ENCODE data around the gene ASTN2.
"Not testable (repeated sequence)": the region's sequence is repeated elsewhere in the genome, so short reads cannot be mapped to it uniquely, and the experiment has no call there.

ASTN2 gene

DNA sequence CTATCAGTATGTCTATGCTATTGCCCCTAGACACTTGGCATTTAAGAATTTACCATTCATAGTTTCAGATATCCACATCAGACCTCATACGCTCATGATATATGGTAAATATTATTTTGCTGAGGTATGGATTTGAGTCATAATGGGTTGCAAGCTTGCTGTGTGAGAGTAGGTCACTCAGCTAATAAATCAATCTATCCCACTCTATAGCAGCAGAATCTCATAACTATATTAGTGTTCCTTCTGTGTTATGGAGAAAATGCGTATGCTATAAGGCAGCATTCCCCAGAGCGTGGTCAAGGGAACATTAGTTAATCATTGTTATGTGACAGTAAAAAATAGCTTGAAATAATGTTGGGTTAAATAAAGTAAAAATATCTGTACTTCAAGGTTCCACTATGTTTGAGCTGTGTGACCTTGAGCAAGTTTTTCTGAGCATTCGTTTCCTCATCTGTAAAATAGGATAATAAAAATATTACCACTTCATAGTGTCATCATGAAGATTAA, 720.0 kb downstream of the ASTN2 start:
- WGBS: 96% methylated on average over 2 of the region's 4 CpGs

DNA sequence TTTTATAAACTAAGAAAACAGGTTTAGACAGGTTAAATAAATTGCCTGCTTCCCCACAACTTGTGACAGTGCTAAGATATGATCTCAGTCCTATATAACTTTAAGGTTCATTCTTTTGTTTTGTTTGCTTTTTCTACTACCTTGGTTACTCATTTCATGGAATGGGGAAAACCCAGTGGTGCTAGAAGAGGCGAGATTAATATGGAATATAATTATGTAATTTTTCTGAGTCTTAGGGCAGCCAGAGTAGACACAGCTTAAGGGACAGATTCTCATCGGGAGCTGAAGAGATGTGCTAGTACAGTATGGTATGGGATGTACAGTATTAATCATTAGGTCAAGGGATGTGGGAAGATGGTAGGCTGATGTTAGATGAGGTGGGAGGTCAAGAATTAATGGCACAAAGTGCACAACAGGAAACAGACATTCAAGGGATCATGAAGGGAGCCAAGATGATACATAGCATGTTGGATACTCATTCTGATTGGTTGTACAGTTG, 721.6 kb downstream of the ASTN2 start:
- no peaks in the 10 kb centered on the region for H3K9me3 ChIP-seq (ENCODE audit: insufficient read depth, low read depth, low read length)
- no peak overlapping the region for H3K4me3 ChIP-seq (ENCODE audit: low read length)
- H3K36me3 ChIP-seq (ENCODE audit: insufficient read depth, low read length): peaks cover 11% of the 10 kb centered on the region
- H3K9ac ChIP-seq (ENCODE audit: low read depth, low read length): no peak overlapping the region
- 92% methylated on average over 2 of the region's 2 CpGs for WGBS
- no peak overlapping the region for H3K27ac ChIP-seq (ENCODE audit: low read depth, low read length)
- H3K27me3 ChIP-seq (ENCODE audit: insufficient read depth, low read length): no peaks in the 10 kb centered on the region
- peaks cover 1% of the 10 kb centered on the region for H3K4me1 ChIP-seq (ENCODE audit: insufficient read depth, low read length)

More for the DNA sequence above, 720.0 kb downstream of the ASTN2 start:
- Histone ChIP-seq H3K36me3 (ENCODE audit: insufficient read depth, low read length) (peaks cover 27% of the 10 kb centered on the region), H3K9ac (ENCODE audit: low read depth, low read length) (no peak overlapping the region), H3K4me1 (ENCODE audit: insufficient read depth, low read length) (no peaks in the 10 kb centered on the region), H3K27me3 (ENCODE audit: insufficient read depth, low read length) (no peaks in the 10 kb centered on the region), H3K9me3 (ENCODE audit: insufficient read depth, low read depth, low read length) (no peaks in the 10 kb centered on the region), H3K27ac (ENCODE audit: low read depth, low read length) (no peak overlapping the region), H3K4me3 (ENCODE audit: low read length) (no peak overlapping the region)

DNA sequence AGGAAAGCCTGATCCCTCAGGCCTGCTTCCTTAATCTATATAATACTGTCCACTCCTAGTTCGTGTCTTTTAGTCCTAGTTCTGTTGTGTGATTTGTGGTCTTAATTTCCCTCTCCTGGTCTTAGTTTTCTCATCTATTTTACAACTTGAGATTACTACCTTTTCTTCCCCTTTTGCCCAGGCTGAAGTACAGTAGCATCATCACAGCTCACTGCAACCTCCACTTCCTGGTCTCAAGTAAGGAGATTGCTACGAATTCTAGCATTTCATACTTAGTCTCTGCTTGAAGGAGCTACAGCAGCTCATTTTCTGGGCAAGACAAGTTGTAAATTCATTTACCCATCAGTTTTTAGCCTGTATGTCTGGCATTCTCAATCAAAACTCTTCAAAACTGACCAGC, 722.2 kb downstream of the ASTN2 start:
- Histone ChIP-seq H3K9ac (ENCODE audit: low read depth, low read length) (no peak overlapping the region), H3K4me3 (ENCODE audit: low read length) (no peak overlapping the region), H3K27me3 (ENCODE audit: insufficient read depth, low read length) (no peaks in the 10 kb centered on the region; the same call in 1 of the 2 replicates), H3K27ac (ENCODE audit: low read depth, low read length) (no peak overlapping the region), H3K9me3 (ENCODE audit: insufficient read depth, low read depth, low read length) (no peaks in the 10 kb centered on the region), H3K36me3 (ENCODE audit: insufficient read depth, low read length) (peaks cover 5% of the 10 kb centered on the region), H3K4me1 (ENCODE audit: insufficient read depth, low read length) (peaks cover 6% of the 10 kb centered on the region)
- 91% methylated on average over 1 of the region's 2 CpGs for WGBS

DNA sequence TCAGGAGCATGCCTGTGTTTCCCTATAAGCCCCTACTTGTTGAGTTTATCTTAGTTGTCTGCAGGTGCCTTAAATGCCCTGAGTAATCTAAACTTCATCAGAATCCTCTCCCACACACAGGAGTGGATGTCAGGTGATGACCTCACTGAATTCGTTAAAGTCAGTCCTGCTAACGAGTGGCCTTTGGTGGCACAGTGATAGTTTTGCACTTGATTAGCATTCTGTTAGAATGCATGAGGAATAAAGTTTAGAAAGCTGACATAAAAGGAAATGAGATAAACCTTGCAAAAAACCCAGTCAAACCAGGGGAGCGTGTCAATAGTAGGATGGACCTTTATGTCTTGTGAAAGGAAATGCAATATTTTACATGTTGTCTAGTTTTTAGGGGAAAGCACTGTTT, 723.2 kb downstream of the ASTN2 start:
- H3K9me3 ChIP-seq (ENCODE audit: insufficient read depth, low read depth, low read length): no peaks in the 10 kb centered on the region
- no peak overlapping the region for H3K9ac ChIP-seq (ENCODE audit: low read depth, low read length)
- no peak overlapping the region for H3K27ac ChIP-seq (ENCODE audit: low read depth, low read length)
- no peak overlapping the region for H3K4me3 ChIP-seq (ENCODE audit: low read length)
- no peaks in the 10 kb centered on the region; the same call in 1 of the 2 replicates for H3K27me3 ChIP-seq (ENCODE audit: insufficient read depth, low read length)
- WGBS: 91% methylated on average over 3 of the region's 3 CpGs
- H3K36me3 ChIP-seq (ENCODE audit: insufficient read depth, low read length): no peaks in the 10 kb centered on the region; the same call in 1 of the 2 replicates
- H3K4me1 ChIP-seq (ENCODE audit: insufficient read depth, low read length): peaks cover 9% of the 10 kb centered on the region

DNA sequence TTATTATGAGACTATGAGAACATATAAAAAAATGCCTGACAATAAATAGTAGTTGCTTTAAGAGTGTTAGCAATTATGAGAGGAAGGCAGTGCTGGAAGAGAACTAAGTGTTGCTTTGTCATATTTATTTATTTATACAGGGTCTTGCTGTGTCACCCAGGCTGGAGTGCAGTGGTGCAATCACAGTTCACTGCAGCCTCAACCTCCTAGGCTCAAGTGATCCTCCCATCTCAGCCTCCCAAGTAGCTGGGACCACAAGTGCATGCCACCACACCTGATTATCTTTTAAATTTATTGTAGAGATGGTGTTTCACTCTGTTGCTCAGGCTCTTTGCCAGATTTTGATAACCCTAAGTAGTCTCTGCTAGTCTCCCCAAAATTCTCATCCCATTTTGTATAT, 724.1 kb downstream of the ASTN2 start:
- H3K9ac ChIP-seq (ENCODE audit: low read depth, low read length); H3K36me3 ChIP-seq (ENCODE audit: insufficient read depth, low read length); H3K27me3 ChIP-seq (ENCODE audit: insufficient read depth, low read length); H3K27ac ChIP-seq (ENCODE audit: low read depth, low read length); H3K9me3 ChIP-seq (ENCODE audit: insufficient read depth, low read depth, low read length); H3K4me3 ChIP-seq (ENCODE audit: low read length): not testable (repeated sequence)
- H3K4me1 ChIP-seq (ENCODE audit: insufficient read depth, low read length): peaks cover 12% of the 10 kb centered on the region

DNA sequence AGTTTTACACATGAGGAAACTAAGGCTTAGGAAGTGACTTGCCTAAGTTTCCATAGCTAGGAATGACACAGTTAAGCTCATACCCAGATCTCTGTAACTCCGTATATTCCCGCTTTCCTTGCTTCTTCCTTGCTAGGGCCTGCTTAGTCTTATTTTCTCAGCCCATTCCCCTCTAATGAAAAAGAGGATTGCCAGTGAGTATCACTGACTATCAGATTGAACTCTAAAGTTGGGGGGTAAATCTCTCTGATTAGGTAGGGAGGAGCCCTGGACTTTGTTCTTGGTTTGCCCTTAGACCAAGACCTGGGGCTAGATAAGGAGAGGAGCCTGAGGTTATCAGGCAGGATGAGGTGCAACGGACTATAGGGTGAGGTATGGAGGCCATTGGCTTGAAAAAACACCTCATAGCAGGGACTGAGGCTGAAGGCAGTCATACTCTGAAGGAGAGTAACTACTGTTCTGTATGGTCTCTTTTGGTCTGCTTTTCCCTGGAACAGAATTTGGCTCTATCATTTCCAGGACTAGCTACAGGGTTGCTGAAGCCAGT, 725.3 kb downstream of the ASTN2 start:
- H3K36me3 ChIP-seq (ENCODE audit: insufficient read depth, low read length): no peaks in the 10 kb centered on the region
- H3K9me3 ChIP-seq (ENCODE audit: insufficient read depth, low read depth, low read length): no peaks in the 10 kb centered on the region
- no peak overlapping the region for H3K9ac ChIP-seq (ENCODE audit: low read depth, low read length)
- no peaks in the 10 kb centered on the region; the same call in 1 of the 2 replicates for H3K27me3 ChIP-seq (ENCODE audit: insufficient read depth, low read length)
- no peak overlapping the region for H3K4me3 ChIP-seq (ENCODE audit: low read length)
- H3K4me1 ChIP-seq (ENCODE audit: insufficient read depth, low read length): peaks cover 12% of the 10 kb centered on the region
- 86% methylated on average over 3 of the region's 3 CpGs for WGBS
- no peak overlapping the region for H3K27ac ChIP-seq (ENCODE audit: low read depth, low read length)

DNA sequence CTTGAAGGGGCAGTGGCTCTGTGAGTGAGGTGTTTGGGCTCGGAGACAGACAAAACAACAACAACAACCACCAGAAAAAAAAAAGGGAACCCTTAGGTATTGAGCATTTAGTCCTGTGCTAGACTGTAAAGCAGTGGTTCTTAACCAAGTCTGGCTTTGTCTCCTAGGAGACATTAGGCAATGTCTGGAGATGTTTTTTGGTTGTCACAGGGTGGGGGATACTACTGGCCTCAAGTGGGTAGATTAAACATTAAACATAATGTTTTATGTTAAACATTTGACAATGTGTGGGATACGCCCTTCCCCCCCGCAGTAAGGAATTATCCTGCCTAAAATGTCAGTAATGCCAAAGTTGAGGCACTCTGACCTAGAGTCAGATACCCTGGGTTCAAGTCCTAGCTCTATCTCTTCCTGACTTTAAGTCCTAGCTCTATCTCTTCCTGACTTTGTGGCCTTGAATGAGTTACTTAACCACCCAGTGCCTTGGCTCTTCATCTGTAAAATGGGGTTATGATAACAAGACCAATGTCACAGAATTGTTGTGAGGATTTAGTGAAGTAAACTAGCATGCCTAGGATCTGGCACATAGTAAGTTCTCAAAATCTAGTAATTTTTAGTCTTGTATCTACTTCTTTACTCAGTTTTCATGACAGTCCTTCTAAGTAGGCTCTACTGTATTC, 725.9 kb downstream of the ASTN2 start:
- WGBS: 95% methylated on average over 2 of the region's 3 CpGs
- Histone ChIP-seq H3K36me3 (ENCODE audit: insufficient read depth, low read length) (no peaks in the 10 kb centered on the region), H3K27ac (ENCODE audit: low read depth, low read length) (no peak overlapping the region), H3K9ac (ENCODE audit: low read depth, low read length) (no peak overlapping the region), H3K4me1 (ENCODE audit: insufficient read depth, low read length) (peaks cover 12% of the 10 kb centered on the region), H3K4me3 (ENCODE audit: low read length) (no peak overlapping the region), H3K27me3 (ENCODE audit: insufficient read depth, low read length) (no peaks in the 10 kb centered on the region; the same call in 1 of the 2 replicates), H3K9me3 (ENCODE audit: insufficient read depth, low read depth, low read length) (peaks cover 2% of the 10 kb centered on the region; the same call in 1 of the 2 replicates)

DNA sequence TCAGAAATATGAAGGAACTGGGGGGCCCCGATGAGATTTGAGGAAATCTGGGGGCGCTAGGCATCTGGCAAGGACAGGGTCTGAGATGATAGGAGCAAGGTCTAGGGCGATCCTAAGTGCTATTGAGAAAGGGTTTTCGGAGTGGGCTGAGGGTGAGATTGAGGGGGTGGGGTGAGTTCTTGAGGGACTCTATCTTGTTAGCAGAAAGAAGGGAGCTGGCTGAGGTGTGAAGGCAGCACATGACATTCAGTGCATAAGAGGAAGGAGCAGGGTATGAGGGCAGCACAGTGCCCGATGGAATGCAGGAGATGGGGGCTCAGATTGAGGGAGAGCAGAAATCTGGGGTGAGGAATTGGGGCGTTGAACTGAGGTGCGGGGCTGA, 727.1 kb downstream of the ASTN2 start:
- Histone ChIP-seq H3K27me3 (ENCODE audit: insufficient read depth, low read length) (no peaks in the 10 kb centered on the region; the same call in 1 of the 2 replicates), H3K36me3 (ENCODE audit: insufficient read depth, low read length) (no peaks in the 10 kb centered on the region), H3K9ac (ENCODE audit: low read depth, low read length) (peak overlapping the region; percentile 70), H3K9me3 (ENCODE audit: insufficient read depth, low read depth, low read length) (peaks cover 12% of the 10 kb centered on the region; the same call in 1 of the 2 replicates), H3K27ac (ENCODE audit: low read depth, low read length) (no peak overlapping the region), H3K4me3 (ENCODE audit: low read length) (peak overlapping the region; percentile 76), H3K4me1 (ENCODE audit: insufficient read depth, low read length) (peaks cover 12% of the 10 kb centered on the region)
- 33% methylated on average over 7 of the region's 7 CpGs for WGBS

DNA sequence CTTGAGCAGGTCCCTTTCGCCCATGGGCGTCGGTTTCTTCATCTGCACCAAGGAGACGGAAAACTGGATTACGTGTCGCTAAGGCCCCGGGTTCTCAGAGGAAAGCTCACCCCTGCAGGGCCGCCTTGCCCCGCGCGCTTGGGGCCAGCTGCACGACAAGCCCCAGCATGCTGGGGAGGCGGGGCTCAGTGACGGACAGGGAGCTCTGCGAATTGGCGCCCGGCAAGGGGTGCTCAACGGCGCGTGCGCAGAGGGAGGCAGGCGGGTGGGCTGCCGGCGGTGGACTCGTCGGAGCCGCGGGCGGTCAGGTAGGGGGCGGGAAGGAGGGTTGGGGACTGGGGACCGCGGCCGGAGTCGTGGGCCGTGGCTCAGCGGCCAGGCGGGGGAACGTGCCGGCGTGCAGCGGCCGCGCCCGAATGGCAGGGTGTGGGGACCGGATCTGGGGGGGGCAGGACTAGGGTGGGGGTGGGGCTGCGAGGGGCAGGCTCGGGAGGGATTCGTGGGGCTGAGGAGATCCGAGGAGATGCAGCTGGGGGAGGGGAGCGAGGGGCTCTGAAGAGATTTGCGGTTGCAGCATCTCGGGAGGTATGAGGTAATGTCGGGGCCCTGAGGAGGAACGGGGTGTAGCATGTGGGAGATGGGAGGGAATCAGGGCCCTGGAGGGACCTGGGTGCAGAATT, 727.6 kb downstream of the ASTN2 start, which contains the start of gene TRIM32:
TRIM32 (plus strand) TSS at position 232 of the 680 bp plus-strand sequence. CDS start 10,438 bp downstream, outside the sequence.
- Histone ChIP-seq H3K9ac (ENCODE audit: low read depth, low read length) (peak within 1 kb of the TSS; percentile 78), H3K9me3 (ENCODE audit: insufficient read depth, low read depth, low read length) (peaks cover 12% of the 10 kb centered on the region; the same call in 1 of the 2 replicates), H3K4me3 (ENCODE audit: low read length) (peak within 1 kb of the TSS; percentile 76), H3K27me3 (ENCODE audit: insufficient read depth, low read length) (no peaks in the 10 kb centered on the region; the same call in 1 of the 2 replicates), H3K27ac (ENCODE audit: low read depth, low read length) (peak within 1 kb of the TSS; percentile 41), H3K36me3 (ENCODE audit: insufficient read depth, low read length) (no peaks in the 10 kb centered on the region), H3K4me1 (ENCODE audit: insufficient read depth, low read length) (peaks cover 12% of the 10 kb centered on the region)
- under 1% methylated on average over 54 of the region's 54 CpGs for WGBS

DNA sequence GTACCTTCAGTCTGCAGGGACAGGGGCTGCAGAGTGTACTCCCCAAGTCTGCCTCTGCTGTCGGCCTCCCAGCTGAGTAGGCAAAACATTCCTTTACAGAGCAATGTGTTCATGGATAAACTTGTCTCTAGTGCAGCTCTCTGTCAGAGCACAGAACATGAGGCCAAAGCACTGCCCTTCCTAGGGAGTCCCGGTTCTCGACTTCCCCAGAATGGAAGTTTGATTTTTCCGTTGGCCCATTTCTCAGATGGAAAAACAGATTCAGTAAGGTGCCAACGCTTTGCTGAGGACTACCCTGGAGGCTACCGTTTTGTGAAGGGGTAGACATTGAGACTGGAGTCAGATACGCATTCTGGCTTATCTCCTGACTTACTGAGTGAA, 728.2 kb downstream of the ASTN2 start:
- Histone ChIP-seq H3K9ac (ENCODE audit: low read depth, low read length) (peak overlapping the region; percentile 78), H3K4me1 (ENCODE audit: insufficient read depth, low read length) (peaks cover 12% of the 10 kb centered on the region), H3K27me3 (ENCODE audit: insufficient read depth, low read length) (no peaks in the 10 kb centered on the region; the same call in 1 of the 2 replicates), H3K36me3 (ENCODE audit: insufficient read depth, low read length) (no peaks in the 10 kb centered on the region), H3K27ac (ENCODE audit: low read depth, low read length) (peak overlapping the region; percentile 41), H3K4me3 (ENCODE audit: low read length) (peak overlapping the region; percentile 76), H3K9me3 (ENCODE audit: insufficient read depth, low read depth, low read length) (peaks cover 12% of the 10 kb centered on the region; the same call in 1 of the 2 replicates)
- WGBS: 38% methylated on average over 7 of the region's 7 CpGs

DNA sequence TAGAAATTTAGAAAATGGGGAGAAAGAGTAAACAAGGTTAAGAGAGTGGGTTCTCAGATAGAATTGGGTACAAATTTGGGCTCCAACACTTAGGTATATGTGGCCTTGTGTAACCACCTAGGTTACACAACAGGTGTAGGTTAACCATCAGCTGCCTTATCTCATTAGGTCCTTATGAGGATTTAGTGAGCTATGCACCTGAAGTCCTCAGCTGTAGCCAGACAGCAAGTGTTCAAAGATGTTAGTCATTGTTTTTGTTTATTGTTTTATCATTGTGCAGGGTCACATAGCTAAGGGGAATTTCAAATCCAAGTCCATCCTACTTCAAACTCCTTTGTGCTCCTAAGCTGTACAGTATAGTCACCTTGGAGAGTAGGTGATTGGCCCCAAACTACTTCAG, 728.7 kb downstream of the ASTN2 start:
- Histone ChIP-seq H3K4me1 (ENCODE audit: insufficient read depth, low read length) (peaks cover 12% of the 10 kb centered on the region), H3K36me3 (ENCODE audit: insufficient read depth, low read length) (no peaks in the 10 kb centered on the region), H3K27me3 (ENCODE audit: insufficient read depth, low read length) (no peaks in the 10 kb centered on the region; the same call in 1 of the 2 replicates), H3K9me3 (ENCODE audit: insufficient read depth, low read depth, low read length) (peaks cover 12% of the 10 kb centered on the region; the same call in 1 of the 2 replicates), H3K9ac (ENCODE audit: low read depth, low read length) (no peak overlapping the region), H3K27ac (ENCODE audit: low read depth, low read length) (no peak overlapping the region), H3K4me3 (ENCODE audit: low read length) (peak overlapping the region; percentile 76)

All from HUES64 (cell line).